Activated CD8-positive, alpha-beta memory T cell treated with anti-CD3 and anti-CD28 coated beads, Interleukin-2, amount 50 U/mL, for 1 hour (primary cell): Measurements from ENCODE around the gene GARIN5B.
A peak's percentile ranks its signal among the peaks of the same experiment; 100 is the strongest.
"Not testable (repeated sequence)": the region's sequence is repeated elsewhere in the genome, so short reads cannot be mapped to it uniquely, and the experiment has no call there.

Experiments
- DNase-seq: peaks from one replicate; pipeline ENCODE4 v3.0.0-alpha.2; 2020; ENCODE audit errors: extremely low read depth

GARIN5B gene

GRCh38 chr19:55362990-55363716, at the start of gene GARIN5B:
Gene GARIN5B, minus strand, starts transcription at chr19:55363260. Its CDS starts 194 bp downstream, at chr19:55363066.
- DNase-seq = no peak

GRCh38 chr19:55410168-55410567, 47.1 kb upstream of the GARIN5B start:
- DNase-seq = no peak

GRCh38 chr19:55409179-55409578, 46.1 kb upstream of the GARIN5B start:
- DNase-seq = not testable (repeated sequence)

- DNase-seq = no peak
These were observed 45.4 kb upstream of the GARIN5B start for GRCh38 chr19:55408533-55408872.

GRCh38 chr19:55407800-55408532, 44.9 kb upstream of the GARIN5B start:
- DNase-seq = peak; percentile 93

GRCh38 chr19:55407550-55407799, 44.4 kb upstream of the GARIN5B start, which contains the start of gene UBE2S:
Gene UBE2S, minus strand, starts transcription at chr19:55407788. Its CDS starts 199 bp downstream, at chr19:55407589.
- not testable (repeated sequence) for DNase-seq

- DNase-seq = no peak
These were observed 43.9 kb upstream of the GARIN5B start for GRCh38 chr19:55406826-55407549.

- DNase-seq = no peak
These were observed 43.2 kb upstream of the GARIN5B start for GRCh38 chr19:55406091-55406825.

GRCh38 chr19:55405638-55406037, 42.6 kb upstream of the GARIN5B start:
- DNase-seq = no peak

GRCh38 chr19:55402509-55402908, 39.4 kb upstream of the GARIN5B start:
- DNase-seq = no peak

GRCh38 chr19:55401390-55401789, 38.3 kb upstream of the GARIN5B start:
- not testable (repeated sequence) for DNase-seq

GRCh38 chr19:55400281-55401087, 37.4 kb upstream of the GARIN5B start:
- DNase-seq = no peak

GRCh38 chr19:55398200-55398925, 35.3 kb upstream of the GARIN5B start:
- DNase-seq = no peak

GRCh38 chr19:55392820-55393761, 30.0 kb upstream of the GARIN5B start:
- DNase-seq = no peak

GRCh38 chr19:55391702-55392615, 28.9 kb upstream of the GARIN5B start:
- no peak for DNase-seq

- no peak for DNase-seq
These were observed 28.2 kb upstream of the GARIN5B start for GRCh38 chr19:55391191-55391670.

GRCh38 chr19:55390461-55390880, 27.4 kb upstream of the GARIN5B start:
- no peak for DNase-seq
